ENCODE results near the gene OTP. TPM values are rescaled to one million over a fixed set of nuclear protein-coding genes. Genes with fewer than 3 reads are reported as not detected.

OTP gene
- total RNA-seq, 2 experiments from 2014 or later = not detected

- Histone ChIP-seq H3K4me1 (ENCODE audit: insufficient read depth, low read length) (no peaks in the 10 kb centered on the region), H3K4me3 (ENCODE audit: low read length) (no peak overlapping the region), H3K36me3 (ENCODE audit: insufficient read depth, low read length) (no peaks in the 10 kb centered on the region), H3K27me3 (ENCODE audit: control insufficient read depth in 1 of 2, insufficient read depth in 2 of 2, low read length in 2 of 2) (peaks cover 10 to 18% of the 10 kb centered on the region in 2 experiments), H3K27ac (ENCODE audit: low read depth in 1 of 2, low read length in 2 of 2) (no peak overlapping the region), H3K9me3 (ENCODE audit: control insufficient read depth in 1 of 2, insufficient read depth in 1 of 2, low read length in 2 of 2) (no peaks in the 10 kb centered on the region)
- Mint-ChIP-seq H3K9me3 (peaks cover 2% of the 10 kb centered on the region), H3K4me1 (ENCODE audit: low read depth) (no peaks in the 10 kb centered on the region), H3K4me3 (no peak overlapping the region), H3K27me3 (peaks cover 64% of the 10 kb centered on the region), H3K36me3 (ENCODE audit: low read depth) (no peaks in the 10 kb centered on the region), H3K27ac (no peak overlapping the region)
- intact Hi-C loops (cut with DNase I, micrococcal nuclease) = no loop called here
- no peak for DNase-seq
- TF ChIP-seq, protein P1, sequence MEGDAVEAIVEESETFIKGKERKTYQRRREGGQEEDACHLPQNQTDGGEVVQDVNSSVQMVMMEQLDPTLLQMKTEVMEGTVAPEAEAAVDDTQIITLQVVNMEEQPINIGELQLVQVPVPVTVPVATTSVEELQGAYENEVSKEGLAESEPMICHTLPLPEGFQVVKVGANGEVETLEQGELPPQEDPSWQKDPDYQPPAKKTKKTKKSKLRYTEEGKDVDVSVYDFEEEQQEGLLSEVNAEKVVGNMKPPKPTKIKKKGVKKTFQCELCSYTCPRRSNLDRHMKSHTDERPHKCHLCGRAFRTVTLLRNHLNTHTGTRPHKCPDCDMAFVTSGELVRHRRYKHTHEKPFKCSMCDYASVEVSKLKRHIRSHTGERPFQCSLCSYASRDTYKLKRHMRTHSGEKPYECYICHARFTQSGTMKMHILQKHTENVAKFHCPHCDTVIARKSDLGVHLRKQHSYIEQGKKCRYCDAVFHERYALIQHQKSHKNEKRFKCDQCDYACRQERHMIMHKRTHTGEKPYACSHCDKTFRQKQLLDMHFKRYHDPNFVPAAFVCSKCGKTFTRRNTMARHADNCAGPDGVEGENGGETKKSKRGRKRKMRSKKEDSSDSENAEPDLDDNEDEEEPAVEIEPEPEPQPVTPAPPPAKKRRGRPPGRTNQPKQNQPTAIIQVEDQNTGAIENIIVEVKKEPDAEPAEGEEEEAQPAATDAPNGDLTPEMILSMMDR (IDR thresholded peaks at IDR 0.05) = no peak
- ATAC-seq (ENCODE audit: poor library complexity) = no peak
- ChIA-PET POLR2A (interaction anchor here (0.6 kb wide), 1 partner anchor 860 kb away, joined by 3 read pairs; no protein-coding TSS in a partner anchor), CTCF (no interaction called here)
These were observed 32.2 kb downstream of the OTP start for GRCh38 chr5:77606279-77606678.

DNA sequence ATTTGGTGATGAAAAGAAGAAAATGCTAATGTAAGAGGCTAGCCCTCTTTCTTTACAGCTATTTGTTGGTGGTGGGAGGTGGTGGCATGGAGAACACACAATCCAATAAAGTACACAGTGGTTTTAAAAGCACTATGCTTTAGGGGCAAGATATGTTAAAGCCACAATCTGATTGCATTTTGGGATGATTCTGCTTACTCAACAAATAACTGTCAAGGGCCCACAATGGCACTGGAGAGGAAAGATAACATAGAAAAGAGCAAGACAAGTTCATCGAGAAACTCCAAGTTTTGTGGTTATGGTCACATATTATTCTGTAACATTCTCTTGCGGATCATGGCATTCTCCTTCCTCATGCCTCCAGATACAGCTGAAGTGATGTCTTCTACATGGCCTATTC is 38.8 kb downstream of the OTP start:
- H3K4me1 Mint-ChIP-seq (ENCODE audit: low read depth) = no peaks in the 10 kb centered on the region
- intact Hi-C loops (cut with DNase I, micrococcal nuclease) = no loop called here
- peaks cover 72% of the 10 kb centered on the region for H3K27me3 Mint-ChIP-seq
- TF ChIP-seq, protein P1 (IDR thresholded peaks at IDR 0.05) = no peak
- no peak for DNase-seq
- no peak overlapping the region for H3K4me3 ChIP-seq (ENCODE audit: low read length)
- H3K9me3 Mint-ChIP-seq = no peaks in the 10 kb centered on the region
- no peaks in the 10 kb centered on the region for H3K9me3 ChIP-seq (ENCODE audit: control insufficient read depth in 1 of 2, insufficient read depth in 1 of 2, low read length in 2 of 2)
- no peaks in the 10 kb centered on the region for H3K36me3 Mint-ChIP-seq (ENCODE audit: low read depth)
- peaks cover 0 to 16% of the 10 kb centered on the region in 2 experiments for H3K27me3 ChIP-seq (ENCODE audit: control insufficient read depth in 1 of 2, insufficient read depth in 2 of 2, low read length in 2 of 2)
- CTCF ChIA-PET = no interaction called here
- no peak for ATAC-seq (ENCODE audit: poor library complexity)
- H3K27ac ChIP-seq (ENCODE audit: low read depth in 1 of 2, low read length in 2 of 2) = no peak overlapping the region
- H3K4me3 Mint-ChIP-seq = no peak overlapping the region
- POLR2A ChIA-PET = no interaction called here
- H3K4me1 ChIP-seq (ENCODE audit: insufficient read depth, low read length) = no peaks in the 10 kb centered on the region
- no peak overlapping the region for H3K27ac Mint-ChIP-seq
- H3K36me3 ChIP-seq (ENCODE audit: insufficient read depth, low read length) = no peaks in the 10 kb centered on the region

- Mint-ChIP-seq H3K4me3 (no peak overlapping the region), H3K36me3 (ENCODE audit: low read depth) (no peaks in the 10 kb centered on the region), H3K27ac (no peak overlapping the region), H3K4me1 (ENCODE audit: low read depth) (no peaks in the 10 kb centered on the region), H3K9me3 (peaks cover 3% of the 10 kb centered on the region), H3K27me3 (peaks cover 34% of the 10 kb centered on the region)
- Histone ChIP-seq H3K4me1 (ENCODE audit: insufficient read depth, low read length) (no peaks in the 10 kb centered on the region), H3K27ac (ENCODE audit: low read depth in 1 of 2, low read length in 2 of 2) (no peak overlapping the region), H3K4me3 (ENCODE audit: low read length) (no peak overlapping the region), H3K27me3 (ENCODE audit: control insufficient read depth in 1 of 2, insufficient read depth in 2 of 2, low read length in 2 of 2) (peaks cover 0 to 3% of the 10 kb centered on the region in 2 experiments), H3K9me3 (ENCODE audit: control insufficient read depth in 1 of 2, insufficient read depth in 1 of 2, low read length in 2 of 2) (peaks cover 0 to 8% of the 10 kb centered on the region in 2 experiments), H3K36me3 (ENCODE audit: insufficient read depth, low read length) (no peaks in the 10 kb centered on the region)
- no peak for ATAC-seq (ENCODE audit: poor library complexity)
- ChIA-PET CTCF (no interaction called here), POLR2A (no interaction called here)
- intact Hi-C loops (cut with DNase I, micrococcal nuclease) = no loop called here
- TF ChIP-seq, protein P1 (IDR thresholded peaks at IDR 0.05) = no peak
- DNase-seq = no peak
These were observed 48.2 kb downstream of the OTP start for GRCh38 chr5:77590347-77590746.

Data from CD4-positive, alpha-beta T cell (primary cell).